GM23338 (cell line): ENCODE results near the gene MRGPRF.

ENCODE experiments used
- POLR2AphosphoS5 ChIP-seq: IDR thresholded peaks from 2 replicates; pipeline ENCODE4 v1.6.1; 2016; ENCODE audit warnings: antibody characterized with exemption, low read depth
- TF ChIP-seq, protein P1 (sequence below), 2 experiments: fragments of 200-600 bp in 1 of 2; sonication (generic) in 1 of 2; conservative IDR thresholded peaks; 2 replicates each; pipeline versions ENCODE4 v1.5.1 to v1.6.1; 2016 to 2017; ENCODE audit warnings: antibody characterized with exemption in 2 of 2, low read depth in 2 of 2, mild to moderate bottlenecking in 2 of 2, moderate library complexity in 1 of 2

DNA sequence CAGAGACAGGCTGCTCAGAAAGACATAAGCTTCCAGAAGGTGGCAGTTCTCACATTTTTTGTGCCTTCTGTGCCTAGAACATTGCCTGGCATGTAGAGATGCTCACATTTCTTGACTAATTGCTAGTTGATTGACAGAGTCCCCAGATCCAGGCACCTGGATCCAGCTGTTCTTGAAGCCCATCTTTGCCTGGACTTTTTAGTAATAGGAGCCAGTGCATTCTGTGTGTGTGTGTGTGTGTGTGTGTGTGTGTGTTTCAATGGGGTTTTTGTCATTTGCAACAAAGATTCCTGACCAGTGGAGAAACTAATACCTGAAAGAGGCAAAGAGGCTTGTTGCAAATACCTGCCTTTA is 15.1 kb downstream of the MRGPRF start:
- TF ChIP-seq, protein P1, sequence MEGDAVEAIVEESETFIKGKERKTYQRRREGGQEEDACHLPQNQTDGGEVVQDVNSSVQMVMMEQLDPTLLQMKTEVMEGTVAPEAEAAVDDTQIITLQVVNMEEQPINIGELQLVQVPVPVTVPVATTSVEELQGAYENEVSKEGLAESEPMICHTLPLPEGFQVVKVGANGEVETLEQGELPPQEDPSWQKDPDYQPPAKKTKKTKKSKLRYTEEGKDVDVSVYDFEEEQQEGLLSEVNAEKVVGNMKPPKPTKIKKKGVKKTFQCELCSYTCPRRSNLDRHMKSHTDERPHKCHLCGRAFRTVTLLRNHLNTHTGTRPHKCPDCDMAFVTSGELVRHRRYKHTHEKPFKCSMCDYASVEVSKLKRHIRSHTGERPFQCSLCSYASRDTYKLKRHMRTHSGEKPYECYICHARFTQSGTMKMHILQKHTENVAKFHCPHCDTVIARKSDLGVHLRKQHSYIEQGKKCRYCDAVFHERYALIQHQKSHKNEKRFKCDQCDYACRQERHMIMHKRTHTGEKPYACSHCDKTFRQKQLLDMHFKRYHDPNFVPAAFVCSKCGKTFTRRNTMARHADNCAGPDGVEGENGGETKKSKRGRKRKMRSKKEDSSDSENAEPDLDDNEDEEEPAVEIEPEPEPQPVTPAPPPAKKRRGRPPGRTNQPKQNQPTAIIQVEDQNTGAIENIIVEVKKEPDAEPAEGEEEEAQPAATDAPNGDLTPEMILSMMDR (conservative IDR thresholded peaks at IDR 0.05; ENCODE audit: low read depth in 2 of 2), result no peak
- no peak for TF ChIP-seq POLR2AphosphoS5
